Activated CD8-positive, alpha-beta memory T cell treated with anti-CD3 and anti-CD28 coated beads, Interleukin-2, amount 50 U/mL, for 48 hours (primary cell): ENCODE measurements around the gene ZNF211.

Experiments used
- DNase-seq: peaks from one replicate; pipeline ENCODE4 v3.0.0-alpha.2; 2020

The ZNF211 gene

DNA sequence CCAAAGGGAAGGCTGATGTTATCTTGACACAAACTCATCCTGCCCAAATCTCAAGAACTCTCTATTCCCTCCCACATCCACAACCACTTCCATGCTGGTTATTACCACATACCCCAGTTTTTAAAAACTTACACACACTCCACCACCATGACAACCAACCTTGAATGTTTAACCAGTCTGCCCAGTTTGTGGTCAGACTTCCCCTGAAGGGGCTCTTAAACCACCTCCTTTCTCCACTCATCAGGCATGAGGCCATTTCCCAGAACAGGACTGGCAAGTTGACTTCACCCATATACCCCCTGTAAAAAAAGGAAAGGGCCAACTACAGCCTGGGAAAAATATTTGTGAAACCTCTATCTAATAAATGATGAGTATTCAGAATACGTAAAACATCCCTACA, 23.4 kb downstream of the ZNF211 start:
- DNase-seq, result no peak

DNA sequence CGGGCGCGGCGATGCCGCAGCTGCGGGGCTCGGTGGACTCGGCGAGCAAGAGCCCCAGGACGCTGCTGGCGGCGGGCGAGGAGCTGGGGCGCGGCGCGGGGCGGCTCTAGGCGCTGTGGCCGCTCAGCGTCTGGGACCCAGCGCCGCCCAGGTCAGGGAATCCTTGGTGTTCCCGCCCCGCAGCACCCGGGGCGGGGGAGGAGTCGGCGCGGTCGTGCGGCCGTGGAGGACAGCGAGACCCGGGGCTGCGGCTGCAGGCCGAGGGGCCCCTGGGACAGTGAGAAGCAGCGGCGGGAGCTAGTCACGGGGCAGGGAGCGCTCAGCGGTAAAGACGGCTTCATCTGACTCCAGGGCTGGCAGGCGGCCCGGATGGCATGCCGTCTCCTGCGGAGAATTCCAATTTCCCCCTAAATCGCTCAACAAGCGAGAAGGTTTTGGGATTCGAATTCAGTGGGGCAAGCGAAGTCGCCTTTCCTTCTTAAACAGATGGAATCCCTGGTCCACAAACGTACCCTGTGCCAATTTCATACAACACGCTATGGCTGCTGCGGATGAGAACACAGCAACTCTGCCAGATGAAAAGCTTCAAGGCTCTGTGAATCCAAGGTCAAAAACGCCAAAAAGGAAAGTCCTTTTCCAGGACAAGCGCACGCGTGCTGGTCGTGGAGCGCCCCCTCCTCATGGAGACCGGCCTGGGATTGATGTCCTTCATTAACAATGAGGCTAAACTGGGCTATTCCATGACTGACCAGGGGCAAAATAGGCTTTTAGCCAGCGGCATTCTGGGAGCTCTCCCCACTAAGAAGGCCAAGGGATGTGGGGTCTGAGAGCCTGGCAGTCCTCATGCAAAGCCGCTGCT, 31.5 kb downstream of the ZNF211 start:
- peak; percentile 51 for DNase-seq

DNA sequence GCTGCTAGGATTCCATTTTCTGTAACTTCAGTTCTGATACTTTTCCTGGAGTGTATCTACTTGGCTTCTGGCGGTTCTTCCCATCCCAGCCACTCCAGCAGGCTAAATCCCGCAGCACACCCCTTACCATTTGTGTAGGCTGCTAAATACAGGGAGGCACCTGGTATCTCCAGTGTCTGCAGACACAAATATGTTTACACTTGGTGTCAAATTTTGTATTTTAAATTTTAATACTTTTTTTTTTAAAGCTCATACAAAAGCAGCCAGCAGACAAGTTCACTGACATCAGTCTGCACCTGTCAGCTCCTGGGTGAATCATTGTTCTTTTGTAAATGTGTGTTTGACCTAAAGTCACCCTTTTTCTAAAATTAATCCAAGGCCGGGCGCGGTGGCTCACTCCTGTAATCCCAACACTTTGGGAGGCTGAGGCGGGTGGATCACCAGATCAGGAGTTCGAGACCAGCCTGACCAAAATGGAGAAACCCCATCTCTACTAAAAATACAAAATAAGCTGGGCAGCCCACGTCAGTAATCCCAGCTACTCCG, 32.4 kb downstream of the ZNF211 start:
- no peak for DNase-seq

GRCh38 chr19:57667228-57667627, 34.3 kb downstream of the ZNF211 start:
- DNase-seq, result no peak

DNA sequence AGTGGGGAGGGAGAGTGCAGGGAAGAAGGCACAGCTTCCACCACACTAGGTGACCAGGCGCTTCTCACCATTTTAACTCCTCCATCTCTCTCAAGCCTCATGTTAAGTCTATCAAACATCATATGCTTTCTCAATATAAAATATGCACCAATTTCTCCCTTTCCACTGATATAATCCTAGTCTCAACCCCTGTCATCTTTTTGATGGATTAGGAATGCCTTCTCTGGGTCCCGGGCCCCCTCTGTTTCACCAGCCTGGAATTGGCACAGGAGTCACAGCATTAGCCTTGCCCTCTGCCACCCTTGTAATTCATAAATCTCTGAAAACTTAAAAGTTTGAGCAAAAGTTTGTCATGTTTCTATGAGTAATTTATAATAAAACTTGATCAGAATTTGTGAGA, 35.7 kb downstream of the ZNF211 start, which contains the start of gene ZSCAN4:
ZSCAN4 (plus strand) TSS at position 301 of the 400 bp plus-strand sequence. CDS start 7,211 bp downstream, outside the sequence.
- DNase-seq, result no peak

DNA sequence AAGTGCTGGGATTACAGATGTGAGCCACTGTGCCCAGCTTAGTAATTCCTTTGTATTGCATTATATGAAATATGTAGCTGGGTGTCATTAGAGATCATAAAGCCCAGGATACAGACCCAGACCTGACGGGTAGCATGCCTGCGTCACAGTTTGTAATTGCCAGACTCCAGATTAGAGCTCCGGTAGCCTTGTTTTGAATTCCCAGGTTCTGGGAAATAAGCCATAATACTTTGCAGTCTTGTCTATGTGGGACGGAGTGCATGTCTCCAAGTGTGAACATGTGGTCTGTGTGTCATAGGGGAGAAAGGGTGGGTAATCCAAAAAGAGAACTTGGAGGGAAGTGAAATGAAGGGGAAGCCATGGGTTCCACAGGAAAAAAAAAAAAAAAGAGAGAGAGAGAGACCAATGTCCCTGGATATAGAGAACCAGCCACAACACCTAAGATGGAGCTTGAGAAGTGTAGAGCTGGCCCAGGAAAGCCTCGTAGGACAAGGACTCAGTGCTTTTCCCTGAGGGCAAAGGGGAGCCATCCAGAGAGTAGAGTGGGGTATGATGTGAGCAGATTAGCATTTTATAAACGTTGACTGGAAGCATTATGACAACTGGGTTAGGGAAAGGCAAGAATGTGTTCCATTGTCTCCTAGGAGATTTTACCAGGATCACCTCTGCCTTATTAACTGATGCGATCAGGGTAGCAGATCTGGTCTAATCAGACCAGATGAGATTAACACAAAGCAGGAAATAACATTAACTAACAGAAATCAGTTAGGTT, 38.3 kb downstream of the ZNF211 start:
- no peak for DNase-seq

- DNase-seq, result no peak
These were observed 39.5 kb downstream of the ZNF211 start for GRCh38 chr19:57672466-57672865.

GRCh38 chr19:57675881-57676280, 42.9 kb downstream of the ZNF211 start:
- no peak for DNase-seq

DNA sequence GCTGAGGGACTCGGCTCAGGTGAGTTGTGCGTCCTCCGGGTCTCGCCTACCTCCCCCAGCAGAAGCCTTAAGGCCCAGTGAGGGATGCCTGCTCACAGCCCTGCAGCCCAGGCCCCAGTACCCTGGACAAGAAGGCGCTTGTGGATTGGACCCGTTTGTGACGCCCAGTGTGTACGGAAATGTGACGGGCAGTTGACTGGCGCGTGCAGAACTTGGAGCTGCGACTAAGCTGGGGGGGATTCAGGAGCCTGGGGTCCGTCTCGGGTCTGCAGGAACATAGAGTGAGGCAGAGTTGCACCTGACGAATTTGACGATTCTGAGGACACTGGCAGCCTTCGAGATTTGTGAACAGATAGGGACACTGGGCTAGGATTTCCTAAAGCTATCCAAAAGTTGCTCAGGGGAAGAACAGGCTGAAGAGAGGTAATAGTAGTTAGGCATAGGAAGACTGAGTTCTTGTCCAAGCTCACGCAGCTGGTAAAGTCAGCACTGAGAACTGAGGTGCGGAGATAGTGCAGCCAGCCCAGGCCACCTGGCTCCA, 49.3 kb downstream of the ZNF211 start:
- no peak for DNase-seq

GRCh38 chr19:57686727-57687126, 53.8 kb downstream of the ZNF211 start:
- no peak for DNase-seq

DNA sequence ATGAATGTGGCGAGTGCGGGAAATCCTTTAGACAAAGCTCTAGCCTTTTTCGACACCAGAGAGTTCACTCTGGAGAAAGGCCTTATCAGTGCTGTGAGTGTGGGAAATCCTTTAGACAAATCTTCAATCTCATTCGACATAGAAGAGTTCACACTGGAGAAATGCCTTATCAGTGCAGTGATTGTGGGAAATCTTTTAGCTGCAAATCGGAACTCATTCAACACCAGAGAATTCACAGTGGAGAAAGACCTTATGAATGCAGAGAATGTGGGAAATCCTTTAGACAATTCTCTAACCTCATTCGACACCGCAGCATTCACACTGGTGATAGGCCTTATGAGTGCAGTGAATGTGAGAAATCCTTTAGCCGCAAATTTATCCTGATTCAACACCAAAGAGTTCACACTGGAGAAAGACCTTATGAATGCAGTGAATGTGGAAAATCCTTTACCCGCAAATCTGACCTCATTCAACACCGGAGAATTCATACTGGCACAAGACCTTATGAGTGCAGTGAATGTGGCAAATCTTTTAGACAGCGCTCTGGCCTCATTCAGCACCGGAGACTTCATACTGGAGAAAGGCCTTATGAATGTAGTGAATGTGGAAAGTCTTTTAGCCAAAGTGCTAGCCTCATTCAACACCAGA, 54.5 kb downstream of the ZNF211 start:
- no peak for DNase-seq

- no peak for DNase-seq
These were observed 55.2 kb downstream of the ZNF211 start for GRCh38 chr19:57688011-57688763.

GRCh38 chr19:57689750-57690149, 56.8 kb downstream of the ZNF211 start:
- no peak for DNase-seq
